ENCODE data around the gene TRIO.

The TRIO gene

GRCh38 chr5:14395411-14395810, 252.3 kb downstream of the TRIO start:
- no peak for DNase-seq (ENCODE audit: low read depth)

- DNase-seq (ENCODE audit: low read depth), result no peak
These were observed 252.9 kb downstream of the TRIO start for GRCh38 chr5:14396066-14396465.

DNA sequence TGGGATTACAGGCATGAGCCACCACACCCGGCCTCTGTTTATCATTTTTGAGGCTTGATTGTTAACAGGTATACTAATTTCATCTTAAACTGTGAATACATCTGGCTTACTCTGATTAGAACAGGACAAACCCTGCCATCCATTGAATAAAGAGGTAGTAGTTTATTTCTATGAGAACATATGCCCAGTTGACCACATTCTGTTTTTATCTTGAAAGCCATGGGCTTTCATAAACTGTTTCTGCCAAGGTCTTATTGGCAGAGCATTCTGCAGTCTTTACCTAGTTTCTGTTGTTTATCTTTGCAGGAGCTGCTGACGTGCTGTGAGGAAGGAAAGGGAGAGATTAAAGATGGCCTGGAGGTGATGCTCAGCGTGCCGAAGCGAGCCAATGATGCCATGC, 253.6 kb downstream of the TRIO start:
- DNase-seq (ENCODE audit: low read depth), result no peak

DNA sequence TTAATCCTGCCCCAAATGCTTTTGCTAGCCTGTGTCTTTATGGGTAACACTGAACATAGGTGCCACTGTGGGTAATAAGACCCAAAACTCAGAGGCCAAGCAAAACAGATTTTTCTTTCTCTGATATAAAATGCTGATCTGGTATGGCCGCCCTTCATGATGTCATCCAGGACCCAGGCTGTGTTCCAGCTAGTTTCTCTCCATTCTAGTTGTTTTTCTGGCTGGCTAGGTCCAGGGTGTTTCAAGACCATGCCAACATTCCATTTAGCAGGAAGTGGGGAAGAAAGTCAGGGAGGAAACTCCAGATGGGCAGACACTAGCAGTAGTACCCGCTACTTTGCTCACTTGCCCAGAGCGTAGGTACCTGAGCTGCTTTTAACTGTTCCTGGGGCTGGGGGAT, 254.6 kb downstream of the TRIO start:
- no peak for DNase-seq (ENCODE audit: low read depth)

DNA sequence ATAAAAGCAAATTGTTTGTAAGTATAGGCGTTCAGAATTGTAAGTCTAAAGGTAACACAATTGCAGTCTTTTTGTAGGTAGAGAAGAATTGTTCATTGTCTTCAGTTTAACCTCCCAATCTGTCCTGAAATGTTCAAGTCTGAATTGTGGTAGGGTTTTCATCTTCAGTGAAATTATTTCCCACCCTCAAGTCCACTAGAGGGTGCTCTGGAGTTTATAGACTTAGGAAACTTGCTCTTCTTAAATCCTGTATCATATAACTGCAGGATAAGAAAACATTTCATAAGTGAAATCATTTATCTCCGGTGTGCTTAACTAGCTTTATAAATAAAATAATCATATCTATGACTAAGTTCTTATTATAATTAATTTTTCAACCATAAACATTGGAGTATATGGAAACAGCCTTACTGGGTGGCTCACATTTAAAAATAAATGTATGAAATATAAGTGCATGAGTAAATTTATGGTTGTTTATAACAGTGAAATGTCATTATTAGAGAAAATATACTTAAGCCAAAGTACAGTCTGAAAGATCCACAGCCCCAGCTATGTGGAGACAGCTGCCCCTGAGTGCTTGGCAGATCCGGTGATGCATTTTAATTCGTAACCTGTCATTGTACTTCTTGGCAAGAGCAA, 256.0 kb downstream of the TRIO start:
- DNase-seq (ENCODE audit: low read depth), result no peak

- DNase-seq (ENCODE audit: low read depth), result no peak
These were observed 256.9 kb downstream of the TRIO start for GRCh38 chr5:14400085-14400484.

GRCh38 chr5:14400611-14401010, 257.5 kb downstream of the TRIO start:
- DNase-seq (ENCODE audit: low read depth), result no peak

DNA sequence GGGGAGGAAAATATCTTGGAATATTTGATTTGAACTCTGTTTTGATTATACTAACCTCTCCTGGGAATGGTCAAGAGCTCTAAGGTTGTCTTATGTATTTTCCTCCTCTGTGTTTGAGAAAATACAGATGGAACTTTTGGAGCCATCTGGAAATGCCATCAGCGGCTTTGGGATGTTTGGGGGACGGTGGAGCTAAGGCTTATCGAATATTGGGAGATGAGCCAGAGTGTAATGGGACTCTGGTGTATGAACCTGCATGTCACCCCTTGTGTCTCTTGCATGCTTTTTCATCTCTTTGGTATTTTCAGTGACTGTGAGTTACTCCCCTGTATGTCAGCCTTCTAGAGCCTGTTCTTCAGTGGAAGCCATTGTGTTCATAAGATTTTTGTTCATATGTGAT, 258.5 kb downstream of the TRIO start:
- DNase-seq (ENCODE audit: low read depth), result no peak

GRCh38 chr5:14402424-14402823, 259.3 kb downstream of the TRIO start:
- no peak for DNase-seq (ENCODE audit: low read depth)

DNA sequence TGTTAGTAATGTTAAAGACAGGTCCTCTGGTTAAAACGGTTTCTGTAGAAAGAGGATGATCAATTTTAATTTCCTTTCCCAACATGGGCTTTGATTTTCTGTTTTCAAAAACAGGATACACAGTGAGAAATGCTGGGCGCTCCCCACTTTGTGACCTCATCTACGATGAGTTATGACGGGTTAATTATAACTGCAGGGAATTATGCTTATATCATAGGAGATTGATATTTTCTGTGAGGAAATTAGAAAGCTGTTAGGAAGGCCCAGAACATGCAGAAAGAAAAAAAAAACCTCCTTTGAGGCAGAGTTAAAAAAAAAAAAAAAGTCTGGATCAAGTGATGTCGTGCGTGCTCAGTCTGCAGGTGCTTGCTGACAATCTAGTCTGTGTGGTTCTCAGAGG, 261.6 kb downstream of the TRIO start:
- DNase-seq (ENCODE audit: low read depth), result no peak

- DNase-seq (ENCODE audit: low read depth), result no peak
These were observed 262.1 kb downstream of the TRIO start for GRCh38 chr5:14405267-14405666.

GRCh38 chr5:14405706-14406553, 262.8 kb downstream of the TRIO start:
- no peak for DNase-seq (ENCODE audit: low read depth)

DNA sequence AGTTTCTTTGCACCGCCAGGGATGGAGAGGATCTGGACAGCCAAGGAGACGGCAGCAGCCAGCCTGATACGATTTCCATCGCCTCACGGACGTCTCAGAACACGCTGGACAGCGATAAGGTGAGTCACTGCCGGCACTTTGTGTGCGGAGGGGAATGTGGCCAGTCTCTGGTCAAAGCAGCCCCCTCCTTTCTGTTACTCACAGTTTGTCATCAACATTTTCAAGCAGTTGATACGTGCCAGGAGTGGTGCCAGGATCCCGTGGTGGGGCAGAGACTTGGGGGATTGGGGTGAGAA, 263.4 kb downstream of the TRIO start:
- DNase-seq (ENCODE audit: low read depth), result no peak

DNA sequence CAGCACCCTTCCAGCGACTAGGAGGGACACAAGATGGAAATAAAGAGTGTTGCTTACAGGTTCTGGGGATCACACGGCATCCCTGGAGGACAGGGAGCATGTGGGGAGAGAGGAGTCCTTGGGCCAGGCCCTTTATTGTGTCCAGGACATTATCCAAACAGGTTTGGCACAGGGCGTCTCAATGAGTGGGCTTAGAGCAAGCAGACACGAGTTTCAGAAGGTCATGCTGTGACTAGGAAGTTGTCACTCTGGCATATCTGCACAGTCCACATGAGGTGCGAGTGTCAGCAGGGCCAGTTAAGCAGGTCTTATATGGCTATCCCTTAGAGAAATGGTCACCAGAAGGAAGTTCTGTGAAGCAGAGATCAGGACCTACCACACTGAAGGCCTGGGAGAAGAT, 263.9 kb downstream of the TRIO start:
- DNase-seq (ENCODE audit: low read depth), result no peak

GRCh38 chr5:14407746-14408175, 264.6 kb downstream of the TRIO start:
- DNase-seq (ENCODE audit: low read depth), result no peak

- no peak for DNase-seq (ENCODE audit: low read depth)
These were observed 265.9 kb downstream of the TRIO start for GRCh38 chr5:14408969-14409586.

DNA sequence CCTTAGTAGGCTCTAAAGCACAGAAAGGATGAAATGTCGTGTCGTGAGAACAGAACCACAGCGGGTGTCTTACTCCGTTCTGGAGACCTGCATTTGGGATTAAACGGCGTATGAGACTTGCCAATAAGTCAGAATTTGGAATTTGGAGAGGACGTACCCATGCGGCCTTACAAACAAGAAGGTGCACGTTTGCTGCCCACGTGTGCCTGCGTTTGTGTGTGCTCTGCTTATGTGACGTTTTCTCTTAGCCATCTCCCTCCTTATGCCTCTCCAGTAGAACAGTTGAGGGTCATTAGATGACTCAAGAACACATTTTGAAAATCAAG, 266.9 kb downstream of the TRIO start:
- no peak for DNase-seq (ENCODE audit: low read depth)

DNA sequence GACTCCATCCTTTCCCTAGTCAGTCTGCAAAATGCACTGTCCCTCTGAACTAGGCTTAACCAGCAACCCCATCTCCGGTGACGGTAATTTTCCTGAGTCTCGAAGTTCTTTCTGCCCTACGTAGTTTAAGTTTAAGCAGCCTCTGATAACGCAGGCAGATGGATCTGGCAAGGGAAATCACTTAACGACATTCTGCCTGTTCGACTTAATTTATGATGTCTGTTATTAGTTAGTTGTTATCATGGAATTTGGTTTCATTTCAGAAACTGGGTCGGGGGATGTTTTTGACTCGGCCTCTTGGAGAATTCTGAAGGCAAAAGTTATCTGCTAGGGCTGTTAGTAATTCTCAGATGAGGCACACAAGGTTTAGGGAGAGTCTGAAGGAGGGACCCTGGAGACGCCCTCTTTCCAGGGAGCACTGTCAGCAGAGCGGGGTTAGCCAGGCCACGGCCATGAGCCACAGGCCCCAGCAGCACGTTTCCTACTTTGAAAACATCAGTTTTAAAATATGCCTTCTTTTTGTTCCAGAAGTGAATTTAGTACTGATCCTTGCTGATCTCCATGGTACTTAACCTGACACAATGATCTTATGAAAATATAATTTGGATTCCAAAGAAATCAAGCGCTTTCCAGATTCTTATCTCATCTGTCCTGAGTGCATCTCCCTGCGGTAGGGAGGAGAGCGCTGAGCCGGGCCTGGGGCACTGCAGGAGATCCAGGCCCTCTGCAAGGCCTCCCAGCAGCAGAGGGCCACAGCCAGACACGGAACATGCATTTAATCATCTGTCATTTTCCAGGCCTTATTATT, 267.5 kb downstream of the TRIO start:
- DNase-seq (ENCODE audit: low read depth), result no peak

DNA sequence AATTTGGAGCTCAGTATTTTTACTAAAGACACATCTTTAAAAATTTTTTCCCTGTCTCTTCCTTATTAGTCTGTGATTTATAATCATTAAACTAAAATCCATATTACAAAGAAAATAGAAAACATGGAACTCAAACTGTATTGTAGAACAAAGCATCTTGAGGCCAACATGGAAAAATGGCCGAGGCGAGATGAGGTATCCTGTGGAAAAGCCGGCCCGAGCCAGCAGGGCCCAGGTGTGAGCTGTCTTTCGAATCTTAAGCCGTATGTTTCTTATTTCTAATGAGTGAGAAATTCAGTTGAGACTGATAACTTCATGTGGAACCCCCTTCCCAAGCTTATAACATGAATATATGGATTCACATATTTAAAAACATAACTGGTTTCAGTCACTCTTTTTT, 268.1 kb downstream of the TRIO start:
- no peak for DNase-seq (ENCODE audit: low read depth)

- DNase-seq (ENCODE audit: low read depth), result peak; percentile 44
These were observed 270.2 kb downstream of the TRIO start for GRCh38 chr5:14413331-14413750.

GRCh38 chr5:14414007-14414406, 270.9 kb downstream of the TRIO start:
- DNase-seq (ENCODE audit: low read depth), result no peak

GRCh38 chr5:14414656-14415023, 271.5 kb downstream of the TRIO start:
- DNase-seq (ENCODE audit: low read depth), result no peak
